K562 (cell line): ENCODE data around the gene TCEANC2. TPM values are rescaled to one million over a fixed set of nuclear protein-coding genes. Genes with fewer than 3 reads are reported as not detected.

ENCODE experiments used
- C11orf30 ChIP-seq: fragments of 450-650 bp; IDR thresholded peaks from 2 replicates; pipeline ENCODE4 v1.6.1; 2016; ENCODE audit warnings: low read depth, mild to moderate bottlenecking
- CCAR2 ChIP-seq: fragments of 200-400 bp; formaldehyde crosslinking; IDR thresholded peaks from 2 replicates; pipeline ENCODE4 v1.6.1; 2017; ENCODE audit warnings: mild to moderate bottlenecking, low read depth, low read length
- CEBPB ChIP-seq: fragments of 450-650 bp; IDR thresholded peaks from 2 replicates; pipeline ENCODE4 v1.6.1; 2016; ENCODE audit warnings: missing genetic modification characterization, missing compliant biosample characterization
- ILF3 ChIP-seq: fragments of 450-650 bp; IDR thresholded peaks from 2 replicates; pipeline ENCODE4 v1.6.1; 2018; ENCODE audit warnings: antibody characterized with exemption, mild to moderate bottlenecking, moderate library complexity, borderline replicate concordance
- NKRF ChIP-seq: fragments of 450-650 bp; IDR thresholded peaks from 2 replicates; pipeline ENCODE4 v1.6.1; 2016; ENCODE audit warnings: borderline replicate concordance
- NR2C2 ChIP-seq, 2 experiments: fragments of 200-800 bp in 1 of 2; sonication (Bioruptor generic) in 1 of 2; sonication (generic) in 1 of 2; formaldehyde crosslinking in 1 of 2; IDR thresholded peaks; 2 replicates each; pipeline versions ENCODE4 v1.6.1 to v1.8.0; 2016 to 2022; ENCODE audit warnings: mild to moderate bottlenecking in 1 of 2, missing compliant biosample characterization in 1 of 2, missing genetic modification characterization in 1 of 2, missing genetic modification reagents in 1 of 2
- PKNOX1 ChIP-seq: fragments of 450-650 bp; IDR thresholded peaks from 2 replicates; pipeline ENCODE4 v1.6.1; 2016
- SOX6 ChIP-seq: fragments of 450-650 bp; IDR thresholded peaks from 2 replicates; pipeline ENCODE4 v1.6.1; 2014; ENCODE audit warnings: mild to moderate bottlenecking
- ZBTB40 ChIP-seq, 2 experiments: fragments of 450-650 bp in 1 of 2; sonication (generic) in 1 of 2; formaldehyde crosslinking in 1 of 2; IDR thresholded peaks; 2 replicates each; pipeline versions ENCODE4 v1.7.1 to v1.9.0; 2016 to 2022; ENCODE audit warnings: inconsistent platforms in 1 of 2, mild to moderate bottlenecking in 1 of 2, missing genetic modification reagents in 1 of 2
- ZNF224 ChIP-seq: sonication (generic); formaldehyde crosslinking; IDR thresholded peaks from 2 replicates; pipeline ENCODE4 v1.8.0; 2022; ENCODE audit warnings: mild to moderate bottlenecking, missing genetic modification reagents
- ZNF79 ChIP-seq: fragments of 250-450 bp; sonication (Bioruptor Pico); IDR thresholded peaks from 2 replicates; pipeline ENCODE4 v1.4.0; 2020; ENCODE audit warnings: low read depth, mild to moderate bottlenecking, moderate library complexity
- polyA plus RNA-seq, 8 experiments: library from polyadenylated mRNA; depleted of rRNA in 4 of 8; stranded (reverse) in 5 of 8; unstranded in 3 of 8; fragments of >200 nt; fragmentation: Nextera tagmentation in 2 of 8; fragmentation: Illumina TruSeq in 1 of 8; extraction: Ambion mirVana in 2 of 8; extraction: Trizol in 1 of 8; gene quantifications; 2 replicates each; pipeline versions ENCODE4 v1.2.1 to v1.2.3, GENCODE V29; 2011 to 2014; ENCODE audit warnings: inconsistent platforms in 1 of 8, missing spikeins in 1 of 8
- total RNA-seq, 7 experiments: library from RNA; depleted of rRNA in 6 of 7; stranded (reverse); fragments of >200 nt in 6 of 7; fragmentation: Illumina TruSeq in 2 of 7; extraction: Trizol in 2 of 7; gene quantifications; 2 replicates each; pipeline versions ENCODE4 v1.2.1 to v1.2.3, GENCODE V29; 2011 to 2021; ENCODE audit warnings: low replicate concordance in 1 of 7
- TF ChIP-seq, protein P1 (sequence below): fragments of 250-450 bp; sonication (Bioruptor Pico); IDR thresholded peaks from 2 replicates; pipeline ENCODE4 v1.8.0; 2021; ENCODE audit warnings: moderate library complexity, mild to moderate bottlenecking, inconsistent platforms
- TF ChIP-seq, protein P2 (sequence below): sonication (generic); formaldehyde crosslinking; IDR thresholded peaks from 2 replicates; pipeline ENCODE4 v1.8.1; 2022; ENCODE audit warnings: missing genetic modification reagents

TCEANC2 gene
- total and polyA plus RNA-seq, 9 of the 15 experiments (the other 6 are each of a cell fraction or from before 2014, with no cell fraction given) = 3.3 to 10.2 (median 7.0) TPM

GRCh38 chr1:54095546-54096226 is 42.3 kb downstream of the TCEANC2 start (continued):
- TF ChIP-seq ZBTB40 (IDR thresholded peaks at IDR 0.05) (no peak), ZBTB40 (CRISPR knock-in tag; IDR thresholded peaks at IDR 0.05) (no peak), ILF3 (no peak), CCAR2 (no peak), PKNOX1 (no peak), ZNF79 (CRISPR knock-in tag) (no peak), NR2C2 (CRISPR knock-in tag; IDR thresholded peaks at IDR 0.05) (no peak), NR2C2 (tag; IDR thresholded peaks at IDR 0.05) (peak; percentile 39; the same call in 1 of the 2 replicates), ZNF224 (CRISPR knock-in tag) (no peak), C11orf30 (no peak), SOX6 (no peak), NKRF (no peak), CEBPB (0 out of 2 replicates have a peak, but pooled peaks have one; percentile 35)
- TF ChIP-seq, protein P1, sequence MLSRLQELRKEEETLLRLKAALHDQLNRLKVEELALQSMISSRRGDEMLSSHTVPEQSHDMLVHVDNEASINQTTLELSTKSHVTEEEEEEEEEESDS (CRISPR knock-in tag) = no peak
- TF ChIP-seq, protein P2, sequence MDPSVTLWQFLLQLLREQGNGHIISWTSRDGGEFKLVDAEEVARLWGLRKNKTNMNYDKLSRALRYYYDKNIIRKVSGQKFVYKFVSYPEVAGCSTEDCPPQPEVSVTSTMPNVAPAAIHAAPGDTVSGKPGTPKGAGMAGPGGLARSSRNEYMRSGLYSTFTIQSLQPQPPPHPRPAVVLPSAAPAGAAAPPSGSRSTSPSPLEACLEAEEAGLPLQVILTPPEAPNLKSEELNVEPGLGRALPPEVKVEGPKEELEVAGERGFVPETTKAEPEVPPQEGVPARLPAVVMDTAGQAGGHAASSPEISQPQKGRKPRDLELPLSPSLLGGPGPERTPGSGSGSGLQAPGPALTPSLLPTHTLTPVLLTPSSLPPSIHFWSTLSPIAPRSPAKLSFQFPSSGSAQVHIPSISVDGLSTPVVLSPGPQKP = no peak
